OCI-LY7 (cell line): Measurements from ENCODE around the gene GLS. TPM values are rescaled to one million over a fixed set of nuclear protein-coding genes. Genes with fewer than 3 reads are reported as not detected.

ENCODE experiments used
- BruUV-seq: library from RNA; stranded (reverse); fragments of 400-500 nt; replicated peaks from 2 replicates; lab custom pipeline; 2021; lab: Mats Ljungman, UMichigan
- CTCF ChIA-PET: fragments of 300-600 bp; sonication (Branson Sonifier 250); formaldehyde crosslinking; loops from one replicate; lab custom pipeline; 2022; ENCODE audit warnings: antibody characterized with exemption; ENCODE audit not compliant: unreplicated experiment; lab: Charles Lee
- POLR2A ChIA-PET: fragments of 300-600 bp; sonication (Branson Sonifier 250); formaldehyde crosslinking; loops from one replicate; lab custom pipeline; 2022; ENCODE audit warnings: antibody characterized with exemption; lab: Charles Lee
- DNase-seq: peaks from one replicate; pipeline ENCODE4 v3.0.0-alpha.2; 2015; ENCODE audit warnings: low spot score
- H2AFZ ChIP-seq: fragments of 200-600 bp; sonication (generic), shearing (Covaris generic); 2 replicates; pipeline ENCODE4 v1.6.1; 2014; ENCODE audit warnings: mild to moderate bottlenecking, antibody characterized with exemption, low read length, moderate library complexity
- H3K27ac ChIP-seq: fragments of 200-600 bp; sonication (generic); 2 replicates; pipeline ENCODE4 v1.5.1; 2014; ENCODE audit warnings: mixed run types, low read depth, mild to moderate bottlenecking, moderate library complexity, low read length, inconsistent platforms; ENCODE audit not compliant: poor library complexity, severe bottlenecking
- H3K36me3 ChIP-seq: fragments of 200-600 bp; sonication (generic); 2 replicates; pipeline ENCODE4 v1.6.1; 2014; ENCODE audit warnings: mild to moderate bottlenecking, antibody characterized with exemption, low read length, moderate library complexity, mixed read lengths; ENCODE audit not compliant: insufficient read depth
- H3K4me1 ChIP-seq: fragments of 200-600 bp; sonication (generic); 2 replicates; pipeline ENCODE4 v1.5.1; 2014; ENCODE audit warnings: mild to moderate bottlenecking, low read length; ENCODE audit not compliant: insufficient read depth, poor library complexity, severe bottlenecking
- H3K4me2 ChIP-seq: fragments of 200-600 bp; sonication (generic); 2 replicates; pipeline ENCODE4 v1.6.1; 2014; ENCODE audit warnings: mild to moderate bottlenecking, low read length
- H3K4me3 ChIP-seq: fragments of 200-600 bp; sonication (generic); 2 replicates; pipeline ENCODE4 v1.5.1; 2014; ENCODE audit warnings: mild to moderate bottlenecking, low read depth, low read length; ENCODE audit not compliant: poor library complexity, severe bottlenecking
- H3K79me2 ChIP-seq: fragments of 200-600 bp; sonication (generic); 2 replicates; pipeline ENCODE4 v1.6.1; 2016; ENCODE audit warnings: low read depth, mild to moderate bottlenecking, low read length, moderate library complexity, mixed read lengths; ENCODE audit not compliant: insufficient read depth
- H3K9me2 ChIP-seq: fragments of 200-600 bp; sonication (generic); 2 replicates; pipeline ENCODE4 v1.6.1; 2016; ENCODE audit warnings: mild to moderate bottlenecking, low read length, mixed read lengths; ENCODE audit not compliant: insufficient read depth
- H3K9me3 ChIP-seq: fragments of 200-600 bp; sonication (generic); 2 replicates; pipeline ENCODE4 v1.6.1; 2014; ENCODE audit warnings: mild to moderate bottlenecking, mixed run types, low read length, mixed read lengths
- H4K20me1 ChIP-seq: fragments of 200-600 bp; sonication (generic); 2 replicates; pipeline ENCODE4 v1.6.1; 2014; ENCODE audit warnings: mild to moderate bottlenecking, antibody characterized with exemption, low read length, moderate library complexity, mixed read lengths; ENCODE audit not compliant: insufficient read depth
- EZH2phosphoT487 ChIP-seq: fragments of 200-600 bp; sonication (generic); IDR thresholded peaks from 2 replicates; pipeline ENCODE4 v1.6.1; 2018; ENCODE audit warnings: low read depth, borderline replicate concordance, mild to moderate bottlenecking, mixed run types, antibody characterized with exemption, low read length, moderate library complexity, mixed read lengths
- intact Hi-C: fragments of 100-400 bp; cut with micrococcal nuclease; formaldehyde crosslinking; loops from one replicate; pipeline ENCODE4 v1.10.0; 2022; ENCODE audit not compliant: unreplicated experiment
- total RNA-seq, 2 experiments: library from RNA; depleted of rRNA in 1 of 2; stranded (reverse); fragments of >200 nt in 1 of 2; shearing (Covaris generic) in 1 of 2; gene quantifications; 2 replicates each; pipeline ENCODE4 v1.2.3, GENCODE V29; 2014 to 2022
- TF ChIP-seq, protein P1 (sequence below): fragments of 200-600 bp; sonication (generic); conservative IDR thresholded peaks from 2 replicates; pipeline ENCODE4 v1.5.1; 2014; ENCODE audit warnings: mild to moderate bottlenecking, antibody characterized with exemption, low read length, moderate library complexity, mixed read lengths

GLS gene
- total RNA-seq, 2 experiments from 2014 or later: 102 to 103 TPM

GRCh38 chr2:191009541-191010374 is 129.1 kb downstream of the GLS start:
- Histone ChIP-seq H4K20me1 (no peaks in the 10 kb centered on the region; the same call in 1 of the 2 replicates), H3K27ac (no peak overlapping the region), H3K4me2 (no peak overlapping the region), H3K79me2 (0 out of 2 replicates have a peak, but pooled peaks cover 8% of the 10 kb centered on the region), H3K9me2 (no peaks in the 10 kb centered on the region), H3K4me1 (peaks cover 19% of the 10 kb centered on the region), H3K36me3 (peaks cover 51% of the 10 kb centered on the region), H3K4me3 (no peak overlapping the region), H3K9me3 (no peaks in the 10 kb centered on the region), H2AFZ (no peak overlapping the region)
- no peak for TF ChIP-seq EZH2phosphoT487
- TF ChIP-seq, protein P1, sequence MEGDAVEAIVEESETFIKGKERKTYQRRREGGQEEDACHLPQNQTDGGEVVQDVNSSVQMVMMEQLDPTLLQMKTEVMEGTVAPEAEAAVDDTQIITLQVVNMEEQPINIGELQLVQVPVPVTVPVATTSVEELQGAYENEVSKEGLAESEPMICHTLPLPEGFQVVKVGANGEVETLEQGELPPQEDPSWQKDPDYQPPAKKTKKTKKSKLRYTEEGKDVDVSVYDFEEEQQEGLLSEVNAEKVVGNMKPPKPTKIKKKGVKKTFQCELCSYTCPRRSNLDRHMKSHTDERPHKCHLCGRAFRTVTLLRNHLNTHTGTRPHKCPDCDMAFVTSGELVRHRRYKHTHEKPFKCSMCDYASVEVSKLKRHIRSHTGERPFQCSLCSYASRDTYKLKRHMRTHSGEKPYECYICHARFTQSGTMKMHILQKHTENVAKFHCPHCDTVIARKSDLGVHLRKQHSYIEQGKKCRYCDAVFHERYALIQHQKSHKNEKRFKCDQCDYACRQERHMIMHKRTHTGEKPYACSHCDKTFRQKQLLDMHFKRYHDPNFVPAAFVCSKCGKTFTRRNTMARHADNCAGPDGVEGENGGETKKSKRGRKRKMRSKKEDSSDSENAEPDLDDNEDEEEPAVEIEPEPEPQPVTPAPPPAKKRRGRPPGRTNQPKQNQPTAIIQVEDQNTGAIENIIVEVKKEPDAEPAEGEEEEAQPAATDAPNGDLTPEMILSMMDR: no peak
- BruUV-seq: no TSS peak
- CTCF ChIA-PET: no interaction called here
- intact Hi-C loops: loop anchor here (10.0 kb wide), 1 partner anchor 345 kb away; no protein-coding TSS in a partner anchor
- POLR2A ChIA-PET: interaction anchor here (0.7 to 0.9 kb wide), 2 partner anchors 67 to 139 kb away, joined by 4 to 5 read pairs; no protein-coding TSS in a partner anchor
- no peak for DNase-seq

DNA sequence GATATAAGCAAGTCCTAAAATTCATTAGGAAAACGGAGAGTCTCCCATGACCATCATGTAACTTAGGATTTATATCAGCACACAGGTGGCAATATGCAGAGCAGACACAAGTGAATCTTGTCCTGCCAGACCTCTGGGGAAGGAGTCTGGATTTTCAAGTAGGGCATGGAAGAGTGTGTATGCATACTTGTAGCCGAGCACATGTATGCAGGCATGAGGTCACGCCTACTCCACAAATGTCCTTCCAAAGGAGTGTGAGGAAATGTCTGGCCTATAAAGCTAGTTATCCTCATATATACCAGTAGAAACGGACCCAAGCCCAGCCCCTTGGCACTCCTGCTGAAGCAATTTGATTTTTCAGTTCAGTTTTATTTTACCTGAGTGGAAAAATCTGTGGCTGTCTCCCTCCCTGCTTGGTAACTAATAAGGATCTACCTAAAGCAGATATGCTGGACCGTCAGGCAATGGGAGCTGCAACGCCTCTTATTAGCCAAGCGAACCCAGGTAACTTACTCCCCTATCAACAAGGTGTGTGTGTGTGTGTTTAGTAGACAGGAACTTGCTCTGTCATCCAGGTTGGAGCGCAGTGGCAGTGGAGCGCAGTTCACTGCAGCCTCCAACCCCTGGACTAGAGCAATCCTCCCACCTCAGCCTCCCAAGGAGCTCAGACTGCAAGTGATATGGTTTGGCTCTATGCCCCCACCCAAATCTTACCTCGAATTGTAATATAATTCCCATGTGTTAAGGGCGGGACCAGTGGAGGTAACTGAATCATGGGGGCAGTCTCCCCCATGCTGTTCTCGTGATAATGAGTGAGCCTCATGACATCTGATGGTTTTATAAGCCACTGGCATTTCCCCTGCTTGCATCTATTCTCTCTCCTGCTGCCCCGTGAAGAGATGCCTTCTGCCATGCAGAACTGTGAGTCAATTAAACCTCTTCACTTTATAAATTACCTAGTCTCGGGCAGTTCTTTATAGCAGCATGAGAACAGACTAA is 130.6 kb downstream of the GLS start:
- no peak overlapping the region for H2AFZ ChIP-seq
- H3K79me2 ChIP-seq: 0 out of 2 replicates have a peak, but pooled peaks cover 8% of the 10 kb centered on the region
- H3K27ac ChIP-seq: no peak overlapping the region

More for the DNA sequence above, 130.6 kb downstream of the GLS start:
- Histone ChIP-seq H3K4me2 (no peak overlapping the region), H3K9me3 (no peaks in the 10 kb centered on the region), H4K20me1 (no peaks in the 10 kb centered on the region; the same call in 1 of the 2 replicates), H3K4me1 (peaks cover 22% of the 10 kb centered on the region), H3K9me2 (no peaks in the 10 kb centered on the region), H3K4me3 (no peak overlapping the region), H3K36me3 (peaks cover 37% of the 10 kb centered on the region)
- ChIA-PET CTCF (no interaction called here), POLR2A (interaction anchor here (0.9 to 1.3 kb wide), 4 partner anchors 12 to 44 kb away, joined by 3 to 5 read pairs (median 4); no protein-coding TSS in a partner anchor)
- no peak for DNase-seq
- no TSS peak for BruUV-seq
- intact Hi-C loops: loop anchor here (10.0 kb wide), 1 partner anchor 346 kb away; no protein-coding TSS in a partner anchor
- TF ChIP-seq EZH2phosphoT487: no peak
- TF ChIP-seq, protein P1: no peak
